Islet of Langerhans (tissue), 1 donor: ENCODE measurements around the gene TSPAN33.
"Not testable (repeated sequence)": the region's sequence is repeated elsewhere in the genome, so short reads cannot be mapped to it uniquely, and the experiment has no call there.

ENCODE experiments used
- FAIRE-seq: peaks from one replicate; lab custom pipeline; 2011; peaks lifted over from hg19 to GRCh38; lab: Jason Lieb, UNC

The TSPAN33 gene

GRCh38 chr7:129209067-129209926 is 64.8 kb downstream of the TSPAN33 start:
- no peak for FAIRE-seq

- FAIRE-seq: no peak
These were observed 65.9 kb downstream of the TSPAN33 start for GRCh38 chr7:129210256-129210988.

- no peak for FAIRE-seq
These were observed 66.4 kb downstream of the TSPAN33 start for GRCh38 chr7:129210989-129211312.

- FAIRE-seq: no peak
These were observed 67.6 kb downstream of the TSPAN33 start for GRCh38 chr7:129212126-129212525.

- no peak for FAIRE-seq
These were observed 68.1 kb downstream of the TSPAN33 start for GRCh38 chr7:129212596-129212995.

- no peak for FAIRE-seq
These were observed 69.3 kb downstream of the TSPAN33 start for GRCh38 chr7:129213828-129214227.

- FAIRE-seq: not testable (repeated sequence)
These were observed 71.2 kb downstream of the TSPAN33 start for GRCh38 chr7:129215691-129216090.

- not testable (repeated sequence) for FAIRE-seq
These were observed 71.7 kb downstream of the TSPAN33 start for GRCh38 chr7:129216101-129216715.

GRCh38 chr7:129216821-129217416 is 72.4 kb downstream of the TSPAN33 start:
- not testable (repeated sequence) for FAIRE-seq

GRCh38 chr7:129218514-129219062 is 74.1 kb downstream of the TSPAN33 start:
- peak; percentile 17 for FAIRE-seq

- FAIRE-seq: not testable (repeated sequence)
These were observed 74.7 kb downstream of the TSPAN33 start for GRCh38 chr7:129219166-129219565.
